ENCODE results near the gene ARRDC5.

DNA sequence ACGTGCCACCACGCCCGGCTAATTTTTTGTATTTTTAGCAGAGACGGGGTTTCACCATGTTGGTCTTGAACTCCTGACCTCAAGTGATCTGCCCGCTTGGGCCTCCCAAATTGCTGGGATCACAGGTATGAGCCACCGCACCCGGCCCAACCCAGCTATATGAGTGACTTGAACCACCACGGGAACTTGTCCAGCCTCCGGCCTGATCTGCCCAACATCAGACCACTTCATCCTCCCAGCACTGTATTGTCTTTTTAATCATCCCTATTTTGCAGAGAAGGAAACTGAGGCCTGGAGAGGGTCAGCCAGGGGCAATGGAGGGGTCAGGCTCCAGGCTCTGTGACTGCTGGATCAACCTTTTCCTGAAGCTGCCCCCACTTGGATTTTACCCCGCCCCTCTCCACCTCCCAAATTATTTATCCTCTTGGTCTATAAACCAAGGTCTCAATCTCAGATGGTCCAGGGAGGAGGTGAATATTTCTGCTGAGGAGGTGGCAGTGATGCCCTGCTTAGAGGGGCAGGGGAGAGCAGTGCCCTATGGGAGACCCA lies 34.3 kb downstream of the ARRDC5 start:
- TF ChIP-seq, protein P1, sequence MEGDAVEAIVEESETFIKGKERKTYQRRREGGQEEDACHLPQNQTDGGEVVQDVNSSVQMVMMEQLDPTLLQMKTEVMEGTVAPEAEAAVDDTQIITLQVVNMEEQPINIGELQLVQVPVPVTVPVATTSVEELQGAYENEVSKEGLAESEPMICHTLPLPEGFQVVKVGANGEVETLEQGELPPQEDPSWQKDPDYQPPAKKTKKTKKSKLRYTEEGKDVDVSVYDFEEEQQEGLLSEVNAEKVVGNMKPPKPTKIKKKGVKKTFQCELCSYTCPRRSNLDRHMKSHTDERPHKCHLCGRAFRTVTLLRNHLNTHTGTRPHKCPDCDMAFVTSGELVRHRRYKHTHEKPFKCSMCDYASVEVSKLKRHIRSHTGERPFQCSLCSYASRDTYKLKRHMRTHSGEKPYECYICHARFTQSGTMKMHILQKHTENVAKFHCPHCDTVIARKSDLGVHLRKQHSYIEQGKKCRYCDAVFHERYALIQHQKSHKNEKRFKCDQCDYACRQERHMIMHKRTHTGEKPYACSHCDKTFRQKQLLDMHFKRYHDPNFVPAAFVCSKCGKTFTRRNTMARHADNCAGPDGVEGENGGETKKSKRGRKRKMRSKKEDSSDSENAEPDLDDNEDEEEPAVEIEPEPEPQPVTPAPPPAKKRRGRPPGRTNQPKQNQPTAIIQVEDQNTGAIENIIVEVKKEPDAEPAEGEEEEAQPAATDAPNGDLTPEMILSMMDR (IDR thresholded peaks at IDR 0.05; ENCODE audit: insufficient read depth, low read depth, low read length): no peak
- TF ChIP-seq EZH2 (IDR thresholded peaks at IDR 0.05; ENCODE audit: insufficient read depth, low read length): no peak

All from astrocyte (in vitro differentiated cells and primary cell).